Measurements from ENCODE around the gene FAM110D.

The FAM110D gene

GRCh38 chr1:26200413-26200812 lies 41.5 kb downstream of the FAM110D start:
- no peaks in the 10 kb centered on the region for H3K27me3 ChIP-seq (ENCODE audit: insufficient read depth, low read length, poor library complexity)
- no peak for TF ChIP-seq EZH2 (IDR thresholded peaks at IDR 0.05; ENCODE audit: borderline replicate concordance, low read depth, low read length, severe bottlenecking)
- TF ChIP-seq CTCF (IDR thresholded peaks at IDR 0.05; ENCODE audit: borderline replicate concordance, extremely low read depth, low read length, poor library complexity, severe bottlenecking): no peak
- no peak overlapping the region for H3K4me2 ChIP-seq (ENCODE audit: insufficient read depth, low read length)
- no peak for ATAC-seq (ENCODE audit: insufficient read depth, low read depth)
- DNase-seq: no peak
- H3K4me3 ChIP-seq (ENCODE audit: low read depth in 1 of 2, low read length in 2 of 2): no peak overlapping the region
- H3K27ac ChIP-seq (ENCODE audit: low read length): no peak overlapping the region
- no peaks in the 10 kb centered on the region for H3K79me2 ChIP-seq (ENCODE audit: insufficient read depth, low read length)
- H3K9ac ChIP-seq (ENCODE audit: low read depth, low read length): no peak overlapping the region
- no peaks in the 10 kb centered on the region for H3K4me1 ChIP-seq (ENCODE audit: insufficient read depth, low read length)
- H3K9me3 ChIP-seq (ENCODE audit: insufficient read depth, low read length, severe bottlenecking): no peaks in the 10 kb centered on the region
- H2AFZ ChIP-seq (ENCODE audit: low read depth, low read length): no peak overlapping the region
- no peaks in the 10 kb centered on the region for H3K36me3 ChIP-seq (ENCODE audit: insufficient read depth, low read length)
- no peaks in the 10 kb centered on the region for H4K20me1 ChIP-seq (ENCODE audit: insufficient read depth, low read length)

- H3K27me3 ChIP-seq (ENCODE audit: insufficient read depth, low read length, poor library complexity): no peaks in the 10 kb centered on the region
- DNase-seq (no peak), ATAC-seq (ENCODE audit: insufficient read depth, low read depth) (no peak)
- no peak overlapping the region for H3K9ac ChIP-seq (ENCODE audit: low read depth, low read length)
- no peaks in the 10 kb centered on the region for H3K9me3 ChIP-seq (ENCODE audit: insufficient read depth, low read length, severe bottlenecking)
- no peaks in the 10 kb centered on the region for H3K79me2 ChIP-seq (ENCODE audit: insufficient read depth, low read length)
- H3K4me2 ChIP-seq (ENCODE audit: insufficient read depth, low read length): no peak overlapping the region
- TF ChIP-seq EZH2 (IDR thresholded peaks at IDR 0.05; ENCODE audit: borderline replicate concordance, low read depth, low read length, severe bottlenecking): no peak
- TF ChIP-seq CTCF (IDR thresholded peaks at IDR 0.05; ENCODE audit: borderline replicate concordance, extremely low read depth, low read length, poor library complexity, severe bottlenecking): no peak
- H3K4me1 ChIP-seq (ENCODE audit: insufficient read depth, low read length): no peaks in the 10 kb centered on the region
- no peak overlapping the region for H2AFZ ChIP-seq (ENCODE audit: low read depth, low read length)
- H4K20me1 ChIP-seq (ENCODE audit: insufficient read depth, low read length): no peaks in the 10 kb centered on the region
- no peak overlapping the region for H3K4me3 ChIP-seq (ENCODE audit: low read depth in 1 of 2, low read length in 2 of 2)
- no peak overlapping the region for H3K27ac ChIP-seq (ENCODE audit: low read length)
- no peaks in the 10 kb centered on the region for H3K36me3 ChIP-seq (ENCODE audit: insufficient read depth, low read length)
Measured at GRCh38 chr1:26203642-26204318, 44.9 kb downstream of the FAM110D start.

GRCh38 chr1:26210147-26210870 lies 51.4 kb downstream of the FAM110D start:
- H3K4me1 ChIP-seq (ENCODE audit: insufficient read depth, low read length): no peaks in the 10 kb centered on the region
- ATAC-seq (ENCODE audit: insufficient read depth, low read depth) (no peak), DNase-seq (no peak)
- no peak overlapping the region for H3K9ac ChIP-seq (ENCODE audit: low read depth, low read length)
- no peaks in the 10 kb centered on the region for H3K9me3 ChIP-seq (ENCODE audit: insufficient read depth, low read length, severe bottlenecking)
- no peak overlapping the region for H3K4me2 ChIP-seq (ENCODE audit: insufficient read depth, low read length)
- H2AFZ ChIP-seq (ENCODE audit: low read depth, low read length): no peak overlapping the region
- no peak overlapping the region for H3K4me3 ChIP-seq (ENCODE audit: low read depth in 1 of 2, low read length in 2 of 2)
- no peak for TF ChIP-seq CTCF (IDR thresholded peaks at IDR 0.05; ENCODE audit: borderline replicate concordance, extremely low read depth, low read length, poor library complexity, severe bottlenecking)
- no peak for TF ChIP-seq EZH2 (IDR thresholded peaks at IDR 0.05; ENCODE audit: borderline replicate concordance, low read depth, low read length, severe bottlenecking)
- no peaks in the 10 kb centered on the region for H3K79me2 ChIP-seq (ENCODE audit: insufficient read depth, low read length)
- H4K20me1 ChIP-seq (ENCODE audit: insufficient read depth, low read length): no peaks in the 10 kb centered on the region
- no peaks in the 10 kb centered on the region for H3K36me3 ChIP-seq (ENCODE audit: insufficient read depth, low read length)
- H3K27ac ChIP-seq (ENCODE audit: low read length): no peak overlapping the region
- H3K27me3 ChIP-seq (ENCODE audit: insufficient read depth, low read length, poor library complexity): peaks cover 10% of the 10 kb centered on the region

Data from DND-41 (cell line).